Muscle layer of duodenum (tissue), 2 donors: ENCODE data around the gene OR4K15.

Experiments
- H3K27ac ChIP-seq: one replicate; pipeline ENCODE4 v1.7.0; 2013; ENCODE audit warnings: mild to moderate bottlenecking, low read length
- H3K27me3 ChIP-seq: one replicate; pipeline ENCODE4 v1.7.0; 2013; ENCODE audit warnings: low read depth, mild to moderate bottlenecking, control low read depth, low read length
- H3K36me3 ChIP-seq, 2 donors: one replicate each; pipeline ENCODE4 v1.7.0; 2013; ENCODE audit warnings: low read length in 2 of 2, control low read depth in 1 of 2, mild to moderate bottlenecking in 1 of 2; ENCODE audit not compliant: insufficient read depth in 2 of 2, control insufficient read depth in 1 of 2
- H3K4me1 ChIP-seq, 2 donors: one replicate each; pipeline ENCODE4 v1.7.0; 2013; ENCODE audit warnings: low read length in 2 of 2, mild to moderate bottlenecking in 2 of 2, control low read depth in 1 of 2, moderate library complexity in 1 of 2; ENCODE audit not compliant: insufficient read depth in 2 of 2, control insufficient read depth in 1 of 2
- H3K4me3 ChIP-seq, 2 donors: one replicate each; pipeline ENCODE4 v1.7.0; 2013; ENCODE audit warnings: low read length in 2 of 2, low read depth in 1 of 2, mild to moderate bottlenecking in 1 of 2
- H3K9me3 ChIP-seq, 2 donors: one replicate each; pipeline ENCODE4 v1.7.0; 2013; ENCODE audit warnings: low read length in 2 of 2, control low read depth in 1 of 2, mild to moderate bottlenecking in 1 of 2; ENCODE audit not compliant: control insufficient read depth in 1 of 2
- donor health status: healthy.

The OR4K15 gene

GRCh38 chr14:20019257-20019865, 44.0 kb downstream of the OR4K15 start, which contains the start of gene OR4K14:
OR4K14 (minus strand) TSS chr14:20019307; CDS start chr14:20015193, 4,114 bp downstream.
- Histone ChIP-seq H3K27ac (no peak within 1 kb of the TSS), H3K9me3 (peaks cover 0 to 2% of the 10 kb centered on the region in 2 donors), H3K4me3 (no peak within 1 kb of the TSS), H3K36me3 (no peaks in the 10 kb centered on the region), H3K4me1 (no peaks in the 10 kb centered on the region), H3K27me3 (no peaks in the 10 kb centered on the region)
